ENCODE data around the gene SLC24A1.

The SLC24A1 gene

GRCh38 chr15:65618560-65619109 lies 3.1 kb upstream of the SLC24A1 start:
- DNase-seq (ENCODE audit: low spot score) = no peak

GRCh38 chr15:65619626-65620290 lies 2.0 kb upstream of the SLC24A1 start:
- DNase-seq (ENCODE audit: low spot score) = no peak

GRCh38 chr15:65620833-65621232 lies 905 bp upstream of the SLC24A1 start:
- DNase-seq (ENCODE audit: low spot score) = no peak

DNA sequence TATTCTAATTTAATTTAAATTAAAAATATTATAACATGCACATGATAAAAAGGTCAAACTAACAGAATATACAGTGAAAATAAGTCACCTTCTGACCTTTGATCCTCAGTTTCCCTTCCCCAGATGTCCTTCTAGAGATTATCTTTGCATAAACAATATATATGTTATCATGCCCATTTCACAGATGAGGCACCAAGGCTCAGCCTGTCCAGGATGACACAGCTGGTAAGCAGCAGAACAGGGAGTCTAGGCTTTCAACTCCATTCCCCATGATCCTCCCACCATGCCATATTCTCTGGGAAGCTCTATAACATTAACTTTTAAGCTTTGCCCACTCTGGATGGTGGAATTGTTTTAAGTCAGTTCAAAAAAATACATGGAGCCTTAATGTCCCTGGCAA lies 1.4 kb downstream of the SLC24A1 start:
- DNase-seq (ENCODE audit: low spot score) = no peak

DNA sequence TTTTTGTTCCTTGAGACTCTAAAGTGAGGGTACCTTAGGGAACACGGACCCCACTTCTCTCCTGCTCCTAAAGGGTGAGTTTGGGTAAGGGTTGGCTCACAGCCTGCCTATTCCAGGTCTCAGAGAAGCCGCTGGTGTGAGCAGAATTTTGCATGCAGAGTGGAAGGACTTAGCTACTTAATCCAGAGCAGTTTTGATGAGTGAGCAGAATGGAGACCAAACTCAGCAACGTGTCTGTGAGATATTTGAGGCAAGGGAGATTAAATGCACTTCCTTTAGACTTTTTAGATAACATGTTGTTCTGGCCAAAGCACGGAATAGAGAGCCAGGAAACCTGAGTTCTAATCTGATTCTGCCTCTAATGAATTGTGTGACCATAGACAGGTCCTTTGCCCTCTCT lies 5.1 kb downstream of the SLC24A1 start:
- no peak for DNase-seq (ENCODE audit: low spot score)

- no peak for DNase-seq (ENCODE audit: low spot score)
Measured at GRCh38 chr15:65629548-65629947, 7.8 kb downstream of the SLC24A1 start.

GRCh38 chr15:65630760-65631159 lies 9.0 kb downstream of the SLC24A1 start:
- DNase-seq (ENCODE audit: low spot score) = no peak

DNA sequence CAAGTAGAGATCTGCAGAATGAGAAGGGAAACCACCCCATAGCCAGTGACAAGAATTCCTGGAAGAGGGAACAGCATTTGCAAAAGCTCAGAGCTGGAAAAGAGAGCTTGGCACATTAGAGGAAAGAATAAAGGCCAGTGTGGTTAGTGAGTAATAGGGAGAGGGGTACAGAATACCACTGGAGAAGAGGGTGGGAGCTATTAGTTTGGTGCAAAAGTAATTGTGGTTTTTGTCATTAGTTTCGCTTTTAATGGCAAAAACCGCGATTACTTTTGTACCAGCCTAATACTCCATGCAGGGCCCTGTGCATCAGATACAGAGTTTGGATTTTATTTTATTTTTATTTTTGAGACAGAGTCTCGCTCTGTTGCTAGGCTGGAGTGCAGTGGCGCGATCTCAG lies 9.8 kb downstream of the SLC24A1 start:
- DNase-seq (ENCODE audit: low spot score) = no peak

GRCh38 chr15:65632780-65633375 lies 11.1 kb downstream of the SLC24A1 start:
- DNase-seq (ENCODE audit: low spot score) = no peak

DNA sequence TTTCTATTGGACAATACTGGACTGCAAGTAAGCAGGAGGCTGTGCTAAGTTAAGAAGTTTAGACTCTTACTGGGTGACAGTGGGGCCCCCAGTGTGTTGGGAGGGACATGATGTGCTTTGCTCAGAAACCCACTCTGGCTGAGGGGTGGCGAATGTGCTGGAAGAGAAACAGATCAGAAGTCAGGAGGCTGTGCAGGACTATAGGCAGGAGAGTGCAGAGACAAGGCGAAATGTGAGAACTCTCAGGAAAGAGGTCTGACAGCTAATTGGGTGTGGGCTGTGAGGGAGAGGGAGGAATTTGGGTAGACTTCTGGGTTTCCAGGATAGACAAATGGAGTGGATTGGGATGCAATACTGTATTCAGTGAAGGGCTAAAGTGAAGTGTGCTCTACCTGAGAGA lies 12.0 kb downstream of the SLC24A1 start:
- no peak for DNase-seq (ENCODE audit: low spot score)

GRCh38 chr15:65634356-65634755 lies 12.6 kb downstream of the SLC24A1 start:
- no peak for DNase-seq (ENCODE audit: low spot score)

DNA sequence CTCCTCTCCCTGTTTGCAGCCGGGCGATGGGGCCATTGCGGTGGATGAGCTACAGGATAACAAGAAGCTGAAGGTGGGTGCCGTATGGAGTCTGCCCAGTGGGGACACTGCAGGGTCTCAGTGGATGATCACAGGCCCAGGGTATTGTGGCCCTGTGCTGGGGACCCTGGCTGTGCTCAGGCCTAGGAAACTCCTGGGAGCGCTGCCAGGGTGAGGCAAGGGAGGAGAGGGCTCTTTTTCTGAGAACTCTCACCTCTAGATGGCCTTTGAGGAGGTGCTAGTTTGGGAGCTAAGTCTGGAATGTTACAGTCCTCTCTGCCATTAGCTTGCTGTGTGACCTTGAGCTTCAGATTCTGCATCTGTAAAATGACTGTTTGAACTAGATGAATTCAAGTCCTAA lies 16.4 kb downstream of the SLC24A1 start:
- no peak for DNase-seq (ENCODE audit: low spot score)

GRCh38 chr15:65638681-65639089 lies 16.9 kb downstream of the SLC24A1 start:
- DNase-seq (ENCODE audit: low spot score) = peak; percentile 71

GRCh38 chr15:65639509-65639908 lies 17.8 kb downstream of the SLC24A1 start:
- DNase-seq (ENCODE audit: low spot score) = no peak

- DNase-seq (ENCODE audit: low spot score) = no peak
Measured at GRCh38 chr15:65641768-65642475, 20.2 kb downstream of the SLC24A1 start.

GRCh38 chr15:65642594-65642993 lies 20.9 kb downstream of the SLC24A1 start:
- no peak for DNase-seq (ENCODE audit: low spot score)

- DNase-seq (ENCODE audit: low spot score) = no peak
Measured at GRCh38 chr15:65644282-65644681, 22.5 kb downstream of the SLC24A1 start.

DNA sequence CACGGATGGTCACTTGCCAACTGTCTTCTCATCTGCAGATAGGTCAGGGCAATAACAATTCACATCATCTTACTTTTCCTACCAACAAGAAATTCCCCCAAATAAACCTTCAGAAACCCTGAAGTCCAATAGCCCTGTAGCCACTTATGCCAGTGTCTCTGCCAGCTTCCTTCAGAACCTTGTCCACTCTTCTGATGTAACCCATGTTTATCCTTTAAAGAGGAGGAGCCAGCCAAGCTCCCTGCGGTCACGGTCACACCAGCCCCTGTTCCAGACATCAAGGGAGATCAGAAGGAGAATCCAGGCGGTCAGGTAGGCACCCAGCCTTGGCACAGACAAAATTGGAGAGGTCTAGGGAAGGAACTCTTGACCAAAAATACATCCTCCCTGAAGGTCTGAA lies 23.7 kb downstream of the SLC24A1 start:
- DNase-seq (ENCODE audit: low spot score) = no peak

GRCh38 chr15:65646486-65646885 lies 24.7 kb downstream of the SLC24A1 start:
- peak; percentile 26 for DNase-seq (ENCODE audit: low spot score)

GRCh38 chr15:65650312-65651041 lies 28.7 kb downstream of the SLC24A1 start:
- no peak for DNase-seq (ENCODE audit: low spot score)

DNA sequence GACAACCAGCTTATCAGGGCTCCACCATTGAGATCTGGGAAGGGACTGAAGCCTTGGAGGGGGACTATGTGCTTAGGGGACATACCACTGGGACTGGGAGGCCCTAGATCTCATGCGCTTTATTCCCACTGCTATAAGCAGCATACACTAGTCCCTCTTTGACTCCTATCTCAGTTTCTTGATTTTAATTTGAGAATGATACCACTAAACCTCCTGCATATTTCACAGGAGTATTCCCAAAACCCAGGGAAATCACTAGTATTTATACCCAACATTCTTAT lies 29.2 kb downstream of the SLC24A1 start:
- no peak for DNase-seq (ENCODE audit: low spot score)

GRCh38 chr15:65651831-65652749 lies 30.4 kb downstream of the SLC24A1 start:
- no peak for DNase-seq (ENCODE audit: low spot score)
